A673 (cell line): ENCODE measurements around the gene DCN. TPM values are rescaled to one million over a fixed set of nuclear protein-coding genes. Genes with fewer than 3 reads are reported as not detected.

Experiments
- BruUV-seq: library from RNA; stranded (reverse); fragments of 400-500 nt; replicated peaks from 2 replicates; lab custom pipeline; 2021; lab: Mats Ljungman, UMichigan
- CTCF ChIA-PET: fragments of 300-600 bp; sonication (Branson Sonifier 250); formaldehyde crosslinking; loops from one replicate; lab custom pipeline; 2022; ENCODE audit warnings: antibody characterized with exemption; lab: Charles Lee
- POLR2A ChIA-PET: fragments of 300-600 bp; sonication (Branson Sonifier 250); formaldehyde crosslinking; loops from one replicate; lab custom pipeline; 2022; ENCODE audit warnings: antibody characterized with exemption; ENCODE audit not compliant: low non-redundant PET; lab: Charles Lee
- DNase-seq: peaks from one replicate; pipeline ENCODE4 v3.0.0-alpha.2; 2015; ENCODE audit warnings: low spot score
- H3K27ac ChIP-seq: fragments of 200-600 bp; sonication (generic); 2 replicates; pipeline ENCODE4 v1.5.1; 2016; ENCODE audit warnings: mixed run types, low read depth, mild to moderate bottlenecking, mixed read lengths, antibody characterized with exemption, low read length; ENCODE audit not compliant: poor library complexity, severe bottlenecking
- H3K27me3 ChIP-seq: fragments of 200-600 bp; sonication (generic); replicated peaks from 2 replicates; pipeline ENCODE4 v1.6.1; 2017; ENCODE audit warnings: mixed run types, low read depth, mild to moderate bottlenecking, mixed read lengths, antibody characterized with exemption, low read length; ENCODE audit not compliant: insufficient read depth, poor library complexity
- H3K36me3 ChIP-seq: fragments of 200-600 bp; sonication (generic); 2 replicates; pipeline ENCODE4 v1.6.1; 2016; ENCODE audit warnings: mixed run types, mild to moderate bottlenecking, mixed read lengths, antibody characterized with exemption, low read length; ENCODE audit not compliant: insufficient read depth, poor library complexity, severe bottlenecking
- H3K4me1 ChIP-seq: fragments of 200-600 bp; sonication (generic); 2 replicates; pipeline ENCODE4 v1.6.1; 2017; ENCODE audit warnings: mixed run types, mild to moderate bottlenecking, mixed read lengths, antibody characterized with exemption, low read length; ENCODE audit not compliant: insufficient read depth, poor library complexity, severe bottlenecking
- H3K4me3 ChIP-seq: fragments of 200-600 bp; sonication (generic); 2 replicates; pipeline ENCODE4 v1.5.1; 2016; ENCODE audit warnings: low read depth, mixed run types, mild to moderate bottlenecking, mixed read lengths, low read length; ENCODE audit not compliant: poor library complexity, severe bottlenecking
- H3K9me3 ChIP-seq: fragments of 200-600 bp; sonication (generic); 2 replicates; pipeline ENCODE4 v1.6.1; 2016; ENCODE audit warnings: mixed run types, low read depth, mild to moderate bottlenecking, mixed read lengths, antibody characterized with exemption, low read length; ENCODE audit not compliant: poor library complexity, severe bottlenecking
- CTCF ChIP-seq: fragments of 300-800, 200-600 bp; sonication (generic); conservative IDR thresholded peaks from 2 replicates; pipeline ENCODE4 v1.5.1; 2017; ENCODE audit warnings: low read depth, mild to moderate bottlenecking, antibody characterized with exemption, low read length, moderate library complexity, mixed read lengths
- EZH2 ChIP-seq: fragments of 200-600 bp; sonication (generic); IDR thresholded peaks from 2 replicates; pipeline ENCODE4 v1.6.1; 2017; ENCODE audit warnings: borderline replicate concordance, low read depth, mild to moderate bottlenecking, mixed read lengths, antibody characterized with exemption, low read length; ENCODE audit not compliant: poor library complexity, severe bottlenecking
- intact Hi-C: fragments of 100-400 bp; cut with micrococcal nuclease; formaldehyde crosslinking; loops from one replicate; pipeline ENCODE4 v1.10.0; 2022; ENCODE audit not compliant: unreplicated experiment
- total RNA-seq: library from RNA; stranded (reverse); gene quantifications from 2 replicates; pipeline ENCODE4 v1.2.3, GENCODE V29; 2021

The DCN gene
- total RNA-seq, 1 experiment from 2014 or later = 3.5 TPM

- Histone ChIP-seq H3K36me3 (no peaks in the 10 kb centered on the region), H3K4me1 (no peaks in the 10 kb centered on the region), H3K4me3 (no peak overlapping the region), H3K27ac (no peak overlapping the region), H3K27me3 (no peaks in the 10 kb centered on the region), H3K9me3 (no peaks in the 10 kb centered on the region)
- POLR2A ChIA-PET = no interaction called here
- DNase-seq = no peak
- TF ChIP-seq EZH2 = no peak
- TF ChIP-seq CTCF = no peak
- intact Hi-C loops = no loop called here
- no TSS peak for BruUV-seq
- CTCF ChIA-PET = no interaction called here
These were observed 79.0 kb downstream of the DCN start for GRCh38 chr12:91103624-91104023.

GRCh38 chr12:91103101-91103500, 79.5 kb downstream of the DCN start:
- no peak for DNase-seq
- no peak overlapping the region for H3K27ac ChIP-seq
- H3K9me3 ChIP-seq = no peaks in the 10 kb centered on the region
- no peaks in the 10 kb centered on the region for H3K4me1 ChIP-seq
- no peaks in the 10 kb centered on the region for H3K27me3 ChIP-seq
- no peaks in the 10 kb centered on the region for H3K36me3 ChIP-seq
- intact Hi-C loops = no loop called here
- ChIA-PET CTCF (no interaction called here), POLR2A (no interaction called here)
- TF ChIP-seq EZH2 (no peak), CTCF (no peak)
- H3K4me3 ChIP-seq = no peak overlapping the region
- no TSS peak for BruUV-seq

GRCh38 chr12:91100906-91101305, 81.7 kb downstream of the DCN start:
- Histone ChIP-seq H3K27ac (no peak overlapping the region), H3K27me3 (no peaks in the 10 kb centered on the region), H3K9me3 (no peaks in the 10 kb centered on the region), H3K4me3 (no peak overlapping the region), H3K4me1 (no peaks in the 10 kb centered on the region), H3K36me3 (no peaks in the 10 kb centered on the region)
- intact Hi-C loops = no loop called here
- no peak for DNase-seq
- BruUV-seq = no TSS peak
- CTCF ChIA-PET = no interaction called here
- POLR2A ChIA-PET = no interaction called here
- no peak for TF ChIP-seq CTCF
- no peak for TF ChIP-seq EZH2
